K562 (cell line): ENCODE measurements around the gene PLXDC2. TPM values are rescaled to one million over a fixed set of nuclear protein-coding genes. Genes with fewer than 3 reads are reported as not detected.

Experiments
- ATAC-seq: fragments of 200-7000 bp; cut with Tn5 transposase; 3 replicates; pipeline ENCODE4 v1.9.1; 2020; ENCODE audit warnings: moderate library complexity
- BruUV-seq: library from RNA; stranded (reverse); fragments of 400-500 nt; replicated peaks from 2 replicates; lab custom pipeline; 2021; lab: Mats Ljungman, UMichigan
- CTCF ChIA-PET: fragments of 300-600 bp; formaldehyde crosslinking; extraction: SDS; loops from one replicate; lab custom pipeline; 2021; ENCODE audit warnings: low intra/inter-chr PET ratio; lab: Yijun Ruan, JAX
- POLR2A ChIA-PET: fragments of 300-600, 350-650 bp; sonication (Branson Sonifier 250); formaldehyde crosslinking; extraction: SDS; loops from one replicate; lab custom pipeline; 2021; ENCODE audit warnings: antibody characterized with exemption, inconsistent platforms; lab: Yijun Ruan, JAX
- DNase-seq, 4 experiments: peaks; one replicate each; pipeline versions ENCODE4 v3.0.0 to v3.0.0-alpha.2; 2011 to 2018; ENCODE audit warnings: low spot score in 3 of 4, mixed read lengths in 3 of 4; ENCODE audit errors: extremely low read depth in 1 of 4
- FAIRE-seq: peaks from 2 replicates; lab custom pipeline; 2011; peaks lifted over from hg19 to GRCh38; lab: Jason Lieb, UNC
- H2AFZ ChIP-seq: 2 replicates; pipeline ENCODE4 v1.6.0; 2011; ENCODE audit warnings: low read depth, low read length, control low read depth, inconsistent platforms
- H3K27ac ChIP-seq: fragments of 200-600 bp; 3 replicates; pipeline ENCODE4 v1.8.0; 2011; ENCODE audit warnings: low read depth, mild to moderate bottlenecking, control low read depth, inconsistent platforms, low read length, moderate library complexity, mixed read lengths; ENCODE audit errors: extremely low read depth
- H3K27me3 ChIP-seq, 2 experiments: fragments of 300-600 bp in 1 of 2; 2 replicates in 1 of 2; 3 replicates in 1 of 2; pipeline versions ENCODE4 v1.6.0 to v1.8.0; 2011; ENCODE audit warnings: inconsistent platforms in 2 of 2, low read length in 2 of 2, mild to moderate bottlenecking in 1 of 2, mixed read lengths in 1 of 2, moderate library complexity in 1 of 2; ENCODE audit not compliant: control insufficient read depth in 2 of 2, insufficient read depth in 2 of 2
- H3K36me3 ChIP-seq: fragments of 300-600 bp; 3 replicates; pipeline ENCODE4 v1.8.0; 2011; ENCODE audit warnings: mild to moderate bottlenecking, low read length, inconsistent platforms; ENCODE audit not compliant: control insufficient read depth, insufficient read depth
- H3K4me1 ChIP-seq, 2 experiments: fragments of 200-600 bp in 1 of 2; replicated peaks in 1 of 2; 2 replicates in 1 of 2; 3 replicates in 1 of 2; pipeline versions ENCODE4 v1.5.1 to v1.8.0; 2011; ENCODE audit warnings: inconsistent platforms in 2 of 2, low read length in 2 of 2, mild to moderate bottlenecking in 1 of 2, mixed read lengths in 1 of 2, moderate library complexity in 1 of 2; ENCODE audit not compliant: control insufficient read depth in 2 of 2, insufficient read depth in 2 of 2
- H3K4me2 ChIP-seq: 2 replicates; pipeline ENCODE4 v1.6.1; 2011; ENCODE audit warnings: low read length, control low read depth, inconsistent platforms, mixed read lengths; ENCODE audit not compliant: insufficient read depth
- H3K4me3 ChIP-seq: fragments of 200-600 bp; sonication (generic), shearing (Covaris generic); 2 replicates; pipeline ENCODE4 v1.5.1; 2016; ENCODE audit warnings: control low read depth, inconsistent platforms
- H3K79me2 ChIP-seq: fragments of 200-600 bp; 3 replicates; pipeline ENCODE4 v1.8.0; 2011; ENCODE audit warnings: low read length, inconsistent platforms; ENCODE audit not compliant: control insufficient read depth, insufficient read depth
- H3K9ac ChIP-seq, 2 experiments: 2 replicates each; pipeline versions ENCODE4 v1.6.0 to v1.6.1; 2011; ENCODE audit warnings: low read depth in 2 of 2, low read length in 2 of 2, control low read depth in 1 of 2, inconsistent platforms in 1 of 2, mild to moderate bottlenecking in 1 of 2, mixed read lengths in 1 of 2; ENCODE audit not compliant: insufficient read depth in 1 of 2
- H3K9me1 ChIP-seq: one replicate; pipeline ENCODE4 v1.6.0; 2011; ENCODE audit warnings: inconsistent platforms, mild to moderate bottlenecking, low read length, moderate library complexity; ENCODE audit not compliant: control insufficient read depth, insufficient read depth
- H3K9me3 ChIP-seq: replicated peaks from 2 replicates; pipeline ENCODE4 v1.5.1; 2011; ENCODE audit warnings: low read depth, low read length, inconsistent platforms; ENCODE audit not compliant: control insufficient read depth, insufficient read depth
- H4K20me1 ChIP-seq: replicated peaks from 2 replicates; pipeline ENCODE4 v1.6.1; 2011; ENCODE audit warnings: low read length, inconsistent platforms, mixed read lengths; ENCODE audit not compliant: control insufficient read depth, insufficient read depth
- FOS ChIP-seq: IDR thresholded peaks from 3 replicates; pipeline ENCODE4 v1.6.1; 2011; ENCODE audit not compliant: insufficient read length; ENCODE audit errors: extremely low read depth
- MTA1 ChIP-seq: fragments of 450-650 bp; IDR thresholded peaks from 2 replicates; pipeline ENCODE4 v1.6.1; 2017; ENCODE audit warnings: borderline replicate concordance
- NFIX ChIP-seq: fragments of 250-450 bp; sonication (Bioruptor Pico); IDR thresholded peaks from 2 replicates; pipeline ENCODE4 v1.4.0; 2020; ENCODE audit warnings: low read depth, mild to moderate bottlenecking, moderate library complexity
- WGBS: fragments of 100-300 bp; shearing (Covaris generic); methylation state at CpG from one replicate; pipeline ENCODE4 v1.1.6; 2016; ENCODE audit warnings: low coverage, mixed read lengths; ENCODE audit not compliant: insufficient coverage; ENCODE audit errors: missing lambda C conversion rate; 5-methylcytosine and 5-hydroxymethylcytosine counted together
- in situ Hi-C: fragments of 300-500 bp; cut with MboI; formaldehyde crosslinking; loops from 4 replicates; pipeline ENCODE4 v1.15.0; 2018; ENCODE audit warnings: inconsistent platforms, mixed read lengths
- intact Hi-C: fragments of 100-400 bp; cut with micrococcal nuclease; formaldehyde crosslinking; loops from 2 replicates; pipeline ENCODE4 v1.14.2; 2022
- polyA plus RNA-seq, 8 experiments: library from polyadenylated mRNA; depleted of rRNA in 4 of 8; stranded (reverse) in 5 of 8; unstranded in 3 of 8; fragments of >200 nt; fragmentation: Nextera tagmentation in 2 of 8; fragmentation: Illumina TruSeq in 1 of 8; extraction: Ambion mirVana in 2 of 8; extraction: Trizol in 1 of 8; gene quantifications; 2 replicates each; pipeline versions ENCODE4 v1.2.1 to v1.2.3, GENCODE V29; 2011 to 2014; ENCODE audit warnings: inconsistent platforms in 1 of 8, missing spikeins in 1 of 8
- total RNA-seq, 7 experiments: library from RNA; depleted of rRNA in 6 of 7; stranded (reverse); fragments of >200 nt in 6 of 7; fragmentation: Illumina TruSeq in 2 of 7; extraction: Trizol in 2 of 7; gene quantifications; 2 replicates each; pipeline versions ENCODE4 v1.2.1 to v1.2.3, GENCODE V29; 2011 to 2021; ENCODE audit warnings: low replicate concordance in 1 of 7
- TF ChIP-seq, protein P1 (sequence below): fragments of 200-600 bp; sonication (generic); IDR thresholded peaks from one replicate; pipeline ENCODE4 v1.6.1; 2012; ENCODE audit warnings: mild to moderate bottlenecking, low read depth, low read length, inconsistent platforms

Gene PLXDC2
- total and polyA plus RNA-seq, 9 of the 15 experiments (the other 6 are each of a cell fraction or from before 2014, with no cell fraction given), result 0.01 to 0.33 (median 0.10) TPM; not detected in 3

DNA sequence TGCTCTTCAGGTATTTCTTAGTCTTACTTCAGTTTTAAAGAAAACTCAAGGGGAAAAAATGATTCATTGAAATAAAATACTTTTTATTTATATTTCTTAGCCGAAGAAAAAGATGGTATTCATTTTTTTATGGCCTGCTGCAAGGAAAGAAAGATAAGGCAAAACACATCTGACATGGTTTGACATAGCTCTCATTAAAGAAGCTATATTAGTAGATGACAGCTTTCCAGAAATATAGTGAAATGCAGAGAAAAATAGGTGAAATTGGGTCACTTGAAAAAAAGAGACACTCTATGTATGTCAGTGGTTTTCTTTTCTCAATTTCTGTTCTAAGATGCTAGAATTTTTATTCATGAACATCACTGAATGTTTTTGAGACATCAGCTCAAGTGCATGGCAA lies 438.3 kb downstream of the PLXDC2 start:
- no peaks in the 10 kb centered on the region for H3K9me1 ChIP-seq
- DNase-seq, result no peak
- in situ Hi-C loops (no loop called here), intact Hi-C loops (no loop called here)
- ChIA-PET POLR2A (no interaction called here), CTCF (no interaction called here)
- FAIRE-seq, result no peak
- ATAC-seq, result no peak
- H3K27ac ChIP-seq, result no peak overlapping the region
- H3K9me3 ChIP-seq, result no peaks in the 10 kb centered on the region
- BruUV-seq, result no TSS peak
- H3K4me1 ChIP-seq, result no peaks in the 10 kb centered on the region
- 9% methylated on average over 1 of the region's 1 CpG for WGBS
- H3K4me3 ChIP-seq, result no peak overlapping the region
- no peak overlapping the region for H3K9ac ChIP-seq
- no peaks in the 10 kb centered on the region for H4K20me1 ChIP-seq
- no peaks in the 10 kb centered on the region for H3K79me2 ChIP-seq
- no peaks in the 10 kb centered on the region for H3K27me3 ChIP-seq
- no peak overlapping the region for H3K4me2 ChIP-seq
- TF ChIP-seq FOS (no peak), MTA1 (no peak), NFIX (no peak)
- TF ChIP-seq, protein P1, sequence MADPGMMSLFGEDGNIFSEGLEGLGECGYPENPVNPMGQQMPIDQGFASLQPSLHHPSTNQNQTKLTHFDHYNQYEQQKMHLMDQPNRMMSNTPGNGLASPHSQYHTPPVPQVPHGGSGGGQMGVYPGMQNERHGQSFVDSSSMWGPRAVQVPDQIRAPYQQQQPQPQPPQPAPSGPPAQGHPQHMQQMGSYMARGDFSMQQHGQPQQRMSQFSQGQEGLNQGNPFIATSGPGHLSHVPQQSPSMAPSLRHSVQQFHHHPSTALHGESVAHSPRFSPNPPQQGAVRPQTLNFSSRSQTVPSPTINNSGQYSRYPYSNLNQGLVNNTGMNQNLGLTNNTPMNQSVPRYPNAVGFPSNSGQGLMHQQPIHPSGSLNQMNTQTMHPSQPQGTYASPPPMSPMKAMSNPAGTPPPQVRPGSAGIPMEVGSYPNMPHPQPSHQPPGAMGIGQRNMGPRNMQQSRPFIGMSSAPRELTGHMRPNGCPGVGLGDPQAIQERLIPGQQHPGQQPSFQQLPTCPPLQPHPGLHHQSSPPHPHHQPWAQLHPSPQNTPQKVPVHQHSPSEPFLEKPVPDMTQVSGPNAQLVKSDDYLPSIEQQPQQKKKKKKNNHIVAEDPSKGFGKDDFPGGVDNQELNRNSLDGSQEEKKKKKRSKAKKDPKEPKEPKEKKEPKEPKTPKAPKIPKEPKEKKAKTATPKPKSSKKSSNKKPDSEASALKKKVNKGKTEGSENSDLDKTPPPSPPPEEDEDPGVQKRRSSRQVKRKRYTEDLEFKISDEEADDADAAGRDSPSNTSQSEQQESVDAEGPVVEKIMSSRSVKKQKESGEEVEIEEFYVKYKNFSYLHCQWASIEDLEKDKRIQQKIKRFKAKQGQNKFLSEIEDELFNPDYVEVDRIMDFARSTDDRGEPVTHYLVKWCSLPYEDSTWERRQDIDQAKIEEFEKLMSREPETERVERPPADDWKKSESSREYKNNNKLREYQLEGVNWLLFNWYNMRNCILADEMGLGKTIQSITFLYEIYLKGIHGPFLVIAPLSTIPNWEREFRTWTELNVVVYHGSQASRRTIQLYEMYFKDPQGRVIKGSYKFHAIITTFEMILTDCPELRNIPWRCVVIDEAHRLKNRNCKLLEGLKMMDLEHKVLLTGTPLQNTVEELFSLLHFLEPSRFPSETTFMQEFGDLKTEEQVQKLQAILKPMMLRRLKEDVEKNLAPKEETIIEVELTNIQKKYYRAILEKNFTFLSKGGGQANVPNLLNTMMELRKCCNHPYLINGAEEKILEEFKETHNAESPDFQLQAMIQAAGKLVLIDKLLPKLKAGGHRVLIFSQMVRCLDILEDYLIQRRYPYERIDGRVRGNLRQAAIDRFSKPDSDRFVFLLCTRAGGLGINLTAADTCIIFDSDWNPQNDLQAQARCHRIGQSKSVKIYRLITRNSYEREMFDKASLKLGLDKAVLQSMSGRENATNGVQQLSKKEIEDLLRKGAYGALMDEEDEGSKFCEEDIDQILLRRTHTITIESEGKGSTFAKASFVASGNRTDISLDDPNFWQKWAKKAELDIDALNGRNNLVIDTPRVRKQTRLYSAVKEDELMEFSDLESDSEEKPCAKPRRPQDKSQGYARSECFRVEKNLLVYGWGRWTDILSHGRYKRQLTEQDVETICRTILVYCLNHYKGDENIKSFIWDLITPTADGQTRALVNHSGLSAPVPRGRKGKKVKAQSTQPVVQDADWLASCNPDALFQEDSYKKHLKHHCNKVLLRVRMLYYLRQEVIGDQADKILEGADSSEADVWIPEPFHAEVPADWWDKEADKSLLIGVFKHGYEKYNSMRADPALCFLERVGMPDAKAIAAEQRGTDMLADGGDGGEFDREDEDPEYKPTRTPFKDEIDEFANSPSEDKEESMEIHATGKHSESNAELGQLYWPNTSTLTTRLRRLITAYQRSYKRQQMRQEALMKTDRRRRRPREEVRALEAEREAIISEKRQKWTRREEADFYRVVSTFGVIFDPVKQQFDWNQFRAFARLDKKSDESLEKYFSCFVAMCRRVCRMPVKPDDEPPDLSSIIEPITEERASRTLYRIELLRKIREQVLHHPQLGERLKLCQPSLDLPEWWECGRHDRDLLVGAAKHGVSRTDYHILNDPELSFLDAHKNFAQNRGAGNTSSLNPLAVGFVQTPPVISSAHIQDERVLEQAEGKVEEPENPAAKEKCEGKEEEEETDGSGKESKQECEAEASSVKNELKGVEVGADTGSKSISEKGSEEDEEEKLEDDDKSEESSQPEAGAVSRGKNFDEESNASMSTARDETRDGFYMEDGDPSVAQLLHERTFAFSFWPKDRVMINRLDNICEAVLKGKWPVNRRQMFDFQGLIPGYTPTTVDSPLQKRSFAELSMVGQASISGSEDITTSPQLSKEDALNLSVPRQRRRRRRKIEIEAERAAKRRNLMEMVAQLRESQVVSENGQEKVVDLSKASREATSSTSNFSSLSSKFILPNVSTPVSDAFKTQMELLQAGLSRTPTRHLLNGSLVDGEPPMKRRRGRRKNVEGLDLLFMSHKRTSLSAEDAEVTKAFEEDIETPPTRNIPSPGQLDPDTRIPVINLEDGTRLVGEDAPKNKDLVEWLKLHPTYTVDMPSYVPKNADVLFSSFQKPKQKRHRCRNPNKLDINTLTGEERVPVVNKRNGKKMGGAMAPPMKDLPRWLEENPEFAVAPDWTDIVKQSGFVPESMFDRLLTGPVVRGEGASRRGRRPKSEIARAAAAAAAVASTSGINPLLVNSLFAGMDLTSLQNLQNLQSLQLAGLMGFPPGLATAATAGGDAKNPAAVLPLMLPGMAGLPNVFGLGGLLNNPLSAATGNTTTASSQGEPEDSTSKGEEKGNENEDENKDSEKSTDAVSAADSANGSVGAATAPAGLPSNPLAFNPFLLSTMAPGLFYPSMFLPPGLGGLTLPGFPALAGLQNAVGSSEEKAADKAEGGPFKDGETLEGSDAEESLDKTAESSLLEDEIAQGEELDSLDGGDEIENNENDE, result no peak
- H2AFZ ChIP-seq, result no peak overlapping the region
- H3K36me3 ChIP-seq, result no peaks in the 10 kb centered on the region
